Duodenal mucosa (tissue), 2 donors: ENCODE results near the gene FGFR2.

Experiments used
- H3K27ac ChIP-seq: one replicate; pipeline ENCODE4 v1.7.0; 2013; ENCODE audit warnings: low read depth, low read length
- H3K27me3 ChIP-seq, 2 donors: one replicate each; pipeline ENCODE4 v1.7.0; 2013; ENCODE audit warnings: low read length in 2 of 2, control low read depth in 1 of 2; ENCODE audit not compliant: insufficient read depth in 2 of 2, control insufficient read depth in 1 of 2
- H3K36me3 ChIP-seq, 2 donors: one replicate each; pipeline ENCODE4 v1.7.0; 2013; ENCODE audit warnings: low read length in 2 of 2, control low read depth in 1 of 2; ENCODE audit not compliant: insufficient read depth in 2 of 2, control insufficient read depth in 1 of 2
- H3K4me1 ChIP-seq, 2 donors: one replicate each; pipeline ENCODE4 v1.7.0; 2013; ENCODE audit warnings: low read length in 2 of 2, control low read depth in 1 of 2; ENCODE audit not compliant: insufficient read depth in 2 of 2, control insufficient read depth in 1 of 2
- H3K4me3 ChIP-seq, 2 donors: one replicate each; pipeline ENCODE4 v1.7.0; 2013; ENCODE audit warnings: low read length in 2 of 2, low read depth in 1 of 2
- H3K9ac ChIP-seq, 2 donors: one replicate each; pipeline ENCODE4 v1.7.0; 2013; ENCODE audit warnings: low read length in 2 of 2, low read depth in 1 of 2
- H3K9me3 ChIP-seq, 2 donors: one replicate each; pipeline ENCODE4 v1.7.0; 2013; ENCODE audit warnings: low read length in 2 of 2, control low read depth in 1 of 2; ENCODE audit not compliant: control insufficient read depth in 1 of 2

FGFR2 gene

GRCh38 chr10:121469797-121470606, 128.2 kb downstream of the FGFR2 start:
- no peaks in the 10 kb centered on the region for H3K27me3 ChIP-seq
- no peaks in the 10 kb centered on the region for H3K36me3 ChIP-seq
- H3K4me1 ChIP-seq = peaks cover 0 to 15% of the 10 kb centered on the region in 2 donors
- no peaks in the 10 kb centered on the region for H3K9me3 ChIP-seq
- H3K27ac ChIP-seq = no peak overlapping the region
- peak overlapping the region; percentile 1 to 51 for H3K9ac ChIP-seq
- H3K4me3 ChIP-seq = peak overlapping the region; percentile 49 to 71

GRCh38 chr10:121468726-121469125, 129.5 kb downstream of the FGFR2 start:
- H3K9ac ChIP-seq = no peak overlapping the region
- H3K27me3 ChIP-seq = no peaks in the 10 kb centered on the region
- H3K9me3 ChIP-seq = no peaks in the 10 kb centered on the region
- no peaks in the 10 kb centered on the region for H3K36me3 ChIP-seq
- H3K27ac ChIP-seq = no peak overlapping the region
- H3K4me1 ChIP-seq = peaks cover 0 to 15% of the 10 kb centered on the region in 2 donors
- no peak overlapping the region for H3K4me3 ChIP-seq

- Histone ChIP-seq H3K4me3 (no peak overlapping the region), H3K4me1 (peaks cover 0 to 15% of the 10 kb centered on the region in 2 donors), H3K27ac (no peak overlapping the region), H3K27me3 (no peaks in the 10 kb centered on the region), H3K36me3 (no peaks in the 10 kb centered on the region), H3K9me3 (no peaks in the 10 kb centered on the region), H3K9ac (no peak overlapping the region)
Observed at GRCh38 chr10:121466424-121466823, 131.8 kb downstream of the FGFR2 start.

- H3K27me3 ChIP-seq = no peaks in the 10 kb centered on the region
Observed at GRCh38 chr10:121465215-121465614, 133.0 kb downstream of the FGFR2 start.

GRCh38 chr10:121464517-121464916, 133.7 kb downstream of the FGFR2 start:
- Histone ChIP-seq H3K27me3 (no peaks in the 10 kb centered on the region), H3K9ac (no peak overlapping the region), H3K27ac (no peak overlapping the region), H3K9me3 (no peaks in the 10 kb centered on the region), H3K4me3 (no peak overlapping the region), H3K4me1 (peaks cover 0 to 5% of the 10 kb centered on the region in 2 donors), H3K36me3 (no peaks in the 10 kb centered on the region)

More at GRCh38 chr10:121465215-121465614, 133.0 kb downstream of the FGFR2 start:
- H3K4me1 ChIP-seq = peaks cover 0 to 12% of the 10 kb centered on the region in 2 donors
- H3K9ac ChIP-seq = no peak overlapping the region
- no peaks in the 10 kb centered on the region for H3K9me3 ChIP-seq
- H3K27ac ChIP-seq = no peak overlapping the region
- H3K36me3 ChIP-seq = no peaks in the 10 kb centered on the region
- H3K4me3 ChIP-seq = no peak overlapping the region

GRCh38 chr10:121462955-121463354, 135.3 kb downstream of the FGFR2 start:
- H3K27me3 ChIP-seq = no peaks in the 10 kb centered on the region
- no peak overlapping the region for H3K27ac ChIP-seq
- no peaks in the 10 kb centered on the region for H3K4me1 ChIP-seq
- H3K36me3 ChIP-seq = no peaks in the 10 kb centered on the region
- H3K9me3 ChIP-seq = no peaks in the 10 kb centered on the region
- no peak overlapping the region for H3K4me3 ChIP-seq
- H3K9ac ChIP-seq = no peak overlapping the region

GRCh38 chr10:121462281-121462680, 136.0 kb downstream of the FGFR2 start:
- H3K4me3 ChIP-seq = no peak overlapping the region
- H3K9ac ChIP-seq = no peak overlapping the region
- no peak overlapping the region for H3K27ac ChIP-seq
- H3K36me3 ChIP-seq = no peaks in the 10 kb centered on the region
- no peaks in the 10 kb centered on the region for H3K27me3 ChIP-seq
- no peaks in the 10 kb centered on the region for H3K4me1 ChIP-seq
- no peaks in the 10 kb centered on the region for H3K9me3 ChIP-seq

GRCh38 chr10:121461307-121461706, 136.9 kb downstream of the FGFR2 start:
- Histone ChIP-seq H3K27me3 (no peaks in the 10 kb centered on the region), H3K9ac (no peak overlapping the region), H3K4me1 (no peaks in the 10 kb centered on the region), H3K27ac (no peak overlapping the region), H3K36me3 (no peaks in the 10 kb centered on the region), H3K9me3 (no peaks in the 10 kb centered on the region), H3K4me3 (no peak overlapping the region)

GRCh38 chr10:121460733-121461132, 137.5 kb downstream of the FGFR2 start:
- H3K27me3 ChIP-seq = no peaks in the 10 kb centered on the region
- H3K9me3 ChIP-seq = no peaks in the 10 kb centered on the region
- no peak overlapping the region for H3K27ac ChIP-seq
- H3K4me1 ChIP-seq = no peaks in the 10 kb centered on the region
- no peak overlapping the region for H3K4me3 ChIP-seq
- H3K36me3 ChIP-seq = no peaks in the 10 kb centered on the region
- H3K9ac ChIP-seq = no peak overlapping the region

GRCh38 chr10:121459622-121460453, 138.4 kb downstream of the FGFR2 start:
- H3K36me3 ChIP-seq = no peaks in the 10 kb centered on the region
- no peak overlapping the region for H3K9ac ChIP-seq
- H3K27me3 ChIP-seq = no peaks in the 10 kb centered on the region
- H3K4me1 ChIP-seq = peaks cover 4 to 5% of the 10 kb centered on the region in 2 donors
- no peak overlapping the region for H3K27ac ChIP-seq
- no peaks in the 10 kb centered on the region for H3K9me3 ChIP-seq
- H3K4me3 ChIP-seq = no peak overlapping the region
